Ascending aorta (tissue), 2 donors: ENCODE results near the gene VIT. TPM values are rescaled to one million over a fixed set of nuclear protein-coding genes. Genes with fewer than 3 reads are reported as not detected.
"Not testable (repeated sequence)": the region's sequence is repeated elsewhere in the genome, so short reads cannot be mapped to it uniquely, and the experiment has no call there.

Experiments used
- DNase-seq, 2 donors: peaks; one replicate each; pipeline ENCODE4 v3.0.0-alpha.2; 2019; ENCODE audit warnings: low spot score in 2 of 2
- H3K27ac ChIP-seq, 2 donors: fragments of 200-600 bp; sonication (generic); one replicate each; pipeline ENCODE4 v1.5.1; 2016 to 2017; ENCODE audit warnings: mild to moderate bottlenecking in 1 of 2
- H3K27me3 ChIP-seq: fragments of 200-600 bp; sonication (generic); one replicate; pipeline ENCODE4 v1.5.1; 2017
- H3K36me3 ChIP-seq, 2 donors: fragments of 200-600 bp; sonication (generic); one replicate each; pipeline ENCODE4 v1.5.1; 2016
- H3K4me1 ChIP-seq, 2 donors: fragments of 200-600 bp; sonication (generic); one replicate each; pipeline ENCODE4 v1.5.1; 2016 to 2017; ENCODE audit warnings: mild to moderate bottlenecking in 1 of 2
- H3K4me3 ChIP-seq, 2 donors: fragments of 200-600 bp; sonication (generic); one replicate each; pipeline ENCODE4 v1.5.1; 2016 to 2017; ENCODE audit warnings: mild to moderate bottlenecking in 1 of 2
- H3K9me3 ChIP-seq, 2 donors: fragments of 200-600 bp; sonication (generic); one replicate each; pipeline ENCODE4 v1.5.1; 2016
- intact Hi-C: fragments of 100-400 bp; cut with DNase I; formaldehyde crosslinking; loops from one replicate; pipeline ENCODE4 v1.15.1; 2023
- total RNA-seq: library from RNA; depleted of rRNA; stranded (reverse); fragments of >200 nt; gene quantifications from one replicate; pipeline ENCODE4 v1.1.0, GENCODE V29; 2016
- TF ChIP-seq, protein P1 (sequence below), 3 experiments: fragments of 200-600 bp in 2 of 3; fragments of 450-650 bp in 1 of 3; sonication (generic) in 2 of 3; IDR thresholded peaks; one replicate each; pipeline ENCODE4 v1.5.1; 2016 to 2019; ENCODE audit warnings: antibody characterized with exemption in 3 of 3, mild to moderate bottlenecking in 1 of 3, moderate library complexity in 1 of 3

Gene VIT
- total RNA-seq, 1 donor from 2014 or later, result 8.1 TPM

DNA sequence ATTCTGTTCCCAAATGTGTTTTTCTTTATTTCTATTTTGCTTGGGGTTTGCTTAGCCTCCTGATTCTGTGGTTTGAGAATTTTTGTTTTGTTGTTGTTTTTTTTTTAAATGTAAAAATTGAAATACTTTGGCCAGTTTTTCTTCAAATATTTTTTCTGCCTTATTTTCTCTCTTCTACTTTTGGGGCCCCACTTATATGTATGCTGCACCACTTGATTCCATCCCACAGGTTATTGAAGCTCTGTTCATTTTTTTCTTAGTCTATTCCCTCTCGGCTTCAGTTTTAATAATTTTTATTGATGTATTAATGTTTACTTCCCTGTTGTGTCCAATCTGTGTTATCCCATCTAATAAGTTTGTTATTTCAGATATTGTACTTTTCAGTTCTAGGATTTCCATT, 17.7 kb upstream of the VIT start:
- Histone ChIP-seq H3K4me3 (no peak overlapping the region), H3K36me3 (no peaks in the 10 kb centered on the region), H3K4me1 (no peaks in the 10 kb centered on the region), H3K9me3 (no peaks in the 10 kb centered on the region), H3K27me3 (no peaks in the 10 kb centered on the region), H3K27ac (no peak overlapping the region)
- TF ChIP-seq, protein P1, sequence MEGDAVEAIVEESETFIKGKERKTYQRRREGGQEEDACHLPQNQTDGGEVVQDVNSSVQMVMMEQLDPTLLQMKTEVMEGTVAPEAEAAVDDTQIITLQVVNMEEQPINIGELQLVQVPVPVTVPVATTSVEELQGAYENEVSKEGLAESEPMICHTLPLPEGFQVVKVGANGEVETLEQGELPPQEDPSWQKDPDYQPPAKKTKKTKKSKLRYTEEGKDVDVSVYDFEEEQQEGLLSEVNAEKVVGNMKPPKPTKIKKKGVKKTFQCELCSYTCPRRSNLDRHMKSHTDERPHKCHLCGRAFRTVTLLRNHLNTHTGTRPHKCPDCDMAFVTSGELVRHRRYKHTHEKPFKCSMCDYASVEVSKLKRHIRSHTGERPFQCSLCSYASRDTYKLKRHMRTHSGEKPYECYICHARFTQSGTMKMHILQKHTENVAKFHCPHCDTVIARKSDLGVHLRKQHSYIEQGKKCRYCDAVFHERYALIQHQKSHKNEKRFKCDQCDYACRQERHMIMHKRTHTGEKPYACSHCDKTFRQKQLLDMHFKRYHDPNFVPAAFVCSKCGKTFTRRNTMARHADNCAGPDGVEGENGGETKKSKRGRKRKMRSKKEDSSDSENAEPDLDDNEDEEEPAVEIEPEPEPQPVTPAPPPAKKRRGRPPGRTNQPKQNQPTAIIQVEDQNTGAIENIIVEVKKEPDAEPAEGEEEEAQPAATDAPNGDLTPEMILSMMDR (IDR thresholded peaks at IDR 0.05), result no peak
- DNase-seq, result no peak
- intact Hi-C loops, result no loop called here

DNA sequence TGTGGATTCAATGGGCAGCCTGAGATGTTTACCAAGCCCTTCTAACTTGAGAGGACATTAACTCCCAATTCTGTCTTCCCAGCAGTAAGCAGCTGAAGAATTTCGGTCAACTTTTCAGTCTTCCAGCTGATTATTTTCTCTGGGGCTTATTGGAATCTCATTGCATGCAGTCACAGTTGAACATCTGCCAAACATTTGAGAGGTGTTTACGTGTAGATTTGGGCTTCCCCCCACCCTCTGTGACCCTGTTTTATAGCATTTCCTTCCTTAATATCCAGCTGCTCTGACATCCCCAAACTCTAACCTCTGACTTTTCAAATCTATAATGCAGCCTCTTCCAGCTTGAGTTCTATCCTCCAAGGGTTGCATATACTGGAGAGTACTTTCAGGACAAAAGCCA, 16.5 kb upstream of the VIT start:
- Histone ChIP-seq H3K36me3 (no peaks in the 10 kb centered on the region), H3K9me3 (no peaks in the 10 kb centered on the region), H3K27ac (no peak overlapping the region), H3K27me3 (no peaks in the 10 kb centered on the region), H3K4me3 (no peak overlapping the region), H3K4me1 (no peaks in the 10 kb centered on the region)
- DNase-seq, result no peak
- intact Hi-C loops, result no loop called here
- TF ChIP-seq, protein P1 (IDR thresholded peaks at IDR 0.05), result no peak

DNA sequence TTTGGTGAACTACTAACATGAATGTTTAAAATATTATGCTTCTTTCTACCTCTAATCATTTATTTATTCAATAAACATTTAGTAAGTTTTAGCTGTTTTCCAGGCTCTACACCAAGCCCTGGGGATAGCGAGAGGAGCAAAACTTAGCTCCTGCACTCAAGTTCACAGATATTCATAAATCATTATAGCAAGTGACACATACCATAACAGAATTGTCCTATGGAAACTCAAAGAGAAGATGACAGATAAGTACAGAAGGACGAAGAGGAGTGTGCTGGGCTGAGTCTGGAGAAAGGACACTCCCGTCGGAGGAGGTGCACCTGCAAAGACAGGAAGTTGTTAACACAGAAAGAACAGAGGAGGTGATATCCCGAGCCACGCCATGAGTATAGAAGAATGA, 13.9 kb upstream of the VIT start:
- H3K27ac ChIP-seq, result no peak overlapping the region
- no peaks in the 10 kb centered on the region for H3K9me3 ChIP-seq
- no peaks in the 10 kb centered on the region for H3K36me3 ChIP-seq
- H3K27me3 ChIP-seq, result no peaks in the 10 kb centered on the region
- no peak overlapping the region for H3K4me3 ChIP-seq
- TF ChIP-seq, protein P1 (IDR thresholded peaks at IDR 0.05), result no peak
- no peak for DNase-seq
- intact Hi-C loops, result no loop called here
- no peaks in the 10 kb centered on the region for H3K4me1 ChIP-seq

DNA sequence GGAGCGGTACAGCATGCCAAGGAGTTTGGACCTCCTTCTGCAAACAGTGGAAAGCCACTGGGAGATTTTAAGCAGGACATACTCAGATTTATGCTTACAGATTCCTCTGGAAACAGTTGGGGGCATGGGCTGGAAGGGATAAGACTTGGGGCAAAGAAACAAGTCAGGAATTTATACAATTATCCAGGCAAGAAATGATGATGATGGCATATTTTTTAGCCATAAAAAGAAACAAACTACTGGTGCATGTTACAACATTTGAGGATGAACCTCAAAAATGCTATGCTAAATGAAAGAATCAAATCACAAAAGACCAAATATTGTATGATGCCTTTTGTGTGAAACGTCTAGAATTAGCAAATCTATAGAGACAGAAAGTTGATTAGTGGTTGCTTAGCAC, 13.5 kb upstream of the VIT start:
- no peak overlapping the region for H3K4me3 ChIP-seq

DNA sequence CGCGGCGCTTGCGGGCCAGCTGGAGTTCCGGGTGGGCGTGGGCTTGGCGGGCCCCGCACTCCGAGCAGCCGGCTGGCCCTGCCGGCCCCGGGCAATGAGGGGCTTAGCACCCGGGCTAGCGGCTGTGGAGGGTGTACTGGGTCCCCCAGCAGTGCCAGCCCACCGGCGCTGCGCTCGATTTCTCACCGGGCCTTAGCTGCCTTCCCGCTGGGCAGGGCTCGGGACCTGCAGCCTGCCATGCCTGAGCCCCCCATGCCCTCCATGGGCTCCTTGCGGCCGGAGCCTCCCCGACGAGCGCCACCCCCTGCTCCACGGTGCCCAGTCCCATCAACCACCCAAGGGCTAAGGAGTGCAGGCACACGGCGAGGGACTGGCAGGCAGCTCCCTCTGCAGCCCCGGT, 8.2 kb upstream of the VIT start:
- DNase-seq, intact Hi-C loops, H3K4me1 ChIP-seq, H3K36me3 ChIP-seq, H3K9me3 ChIP-seq, H3K27ac ChIP-seq, H3K4me3 ChIP-seq, H3K27me3 ChIP-seq: not testable (repeated sequence)

More for the DNA sequence above, 13.5 kb upstream of the VIT start:
- Histone ChIP-seq H3K27ac (no peak overlapping the region), H3K9me3 (no peaks in the 10 kb centered on the region), H3K4me1 (no peaks in the 10 kb centered on the region), H3K27me3 (no peaks in the 10 kb centered on the region), H3K36me3 (no peaks in the 10 kb centered on the region)
- DNase-seq, result no peak
- TF ChIP-seq, protein P1 (IDR thresholded peaks at IDR 0.05), result no peak
- intact Hi-C loops, result no loop called here

DNA sequence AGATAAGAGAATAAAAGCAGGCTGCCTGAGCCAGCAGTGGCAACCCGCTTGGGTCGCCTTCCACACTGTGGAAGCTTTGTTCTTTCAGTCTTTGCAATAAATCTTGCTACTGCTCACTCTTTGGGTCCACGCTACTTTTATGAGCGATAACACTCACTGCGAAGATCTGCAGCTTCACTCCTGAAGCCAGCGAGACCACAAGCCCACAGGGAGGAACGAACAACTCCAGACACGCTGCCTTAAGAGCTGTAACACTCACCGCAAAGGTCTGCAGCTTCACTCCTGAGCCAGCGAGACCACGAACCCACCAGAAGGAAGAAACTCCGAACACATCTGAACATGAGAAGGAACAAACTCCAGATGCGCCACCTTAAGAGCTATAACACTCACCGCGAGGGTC, 7.5 kb upstream of the VIT start:
- H3K4me3 ChIP-seq, H3K4me1 ChIP-seq, H3K9me3 ChIP-seq, H3K27me3 ChIP-seq, intact Hi-C loops, H3K27ac ChIP-seq, DNase-seq, H3K36me3 ChIP-seq: not testable (repeated sequence)

DNA sequence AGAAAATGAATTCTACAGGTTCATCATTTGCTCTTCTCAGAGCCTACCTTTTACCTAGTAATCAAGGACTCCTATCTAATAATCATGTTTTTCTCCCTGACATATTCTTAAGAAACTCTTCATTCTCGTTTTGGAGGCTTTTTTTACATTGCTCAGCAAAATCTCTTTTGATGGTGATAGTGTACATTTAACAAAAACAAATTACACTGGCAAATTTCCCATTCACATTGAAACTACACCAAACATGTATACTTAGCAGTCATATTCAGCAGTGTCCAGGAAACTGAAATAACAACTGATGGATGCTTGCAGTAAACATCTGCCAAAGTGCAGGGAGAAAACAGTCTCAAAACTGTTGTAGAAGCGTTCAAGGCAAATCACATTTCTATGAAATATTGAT, 4.4 kb upstream of the VIT start:
- Histone ChIP-seq H3K27ac (no peak overlapping the region), H3K9me3 (no peaks in the 10 kb centered on the region), H3K36me3 (no peaks in the 10 kb centered on the region), H3K27me3 (no peaks in the 10 kb centered on the region), H3K4me3 (no peak overlapping the region), H3K4me1 (no peaks in the 10 kb centered on the region)
- TF ChIP-seq, protein P1 (IDR thresholded peaks at IDR 0.05), result no peak
- intact Hi-C loops, result no loop called here
- no peak for DNase-seq
